Nephron progenitor cell (in vitro differentiated cells): ENCODE results near the gene DRC1.

Experiments
- DNase-seq: peaks from one replicate; pipeline ENCODE4 v3.0.0; 2021
- H3K27ac Mint-ChIP-seq: 2 replicates; pipeline ENCODE4 v1.8.0; 2021; ENCODE audit warnings: mild to moderate bottlenecking, moderate library complexity, mixed read lengths
- H3K27me3 Mint-ChIP-seq: 2 replicates; pipeline ENCODE4 v1.8.0; 2021; ENCODE audit warnings: mild to moderate bottlenecking, low read depth, mixed read lengths; ENCODE audit not compliant: poor library complexity
- H3K36me3 Mint-ChIP-seq: 2 replicates; pipeline ENCODE4 v1.8.0; 2021; ENCODE audit warnings: low read depth, mixed read lengths
- H3K4me1 Mint-ChIP-seq: 2 replicates; pipeline ENCODE4 v1.8.0; 2021; ENCODE audit warnings: mixed read lengths
- H3K4me3 Mint-ChIP-seq: 2 replicates; pipeline ENCODE4 v1.8.0; 2021; ENCODE audit warnings: mild to moderate bottlenecking, moderate library complexity, mixed read lengths
- H3K9me3 Mint-ChIP-seq: 2 replicates; pipeline ENCODE4 v1.8.0; 2021; ENCODE audit warnings: mild to moderate bottlenecking, moderate library complexity, mixed read lengths
- TF ChIP-seq, protein P1 (sequence below): fragments of 200-600 bp; sonication (generic); IDR thresholded peaks from 2 replicates; pipeline ENCODE4 v1.5.0; 2021; ENCODE audit warnings: antibody characterized with exemption

Gene DRC1

DNA sequence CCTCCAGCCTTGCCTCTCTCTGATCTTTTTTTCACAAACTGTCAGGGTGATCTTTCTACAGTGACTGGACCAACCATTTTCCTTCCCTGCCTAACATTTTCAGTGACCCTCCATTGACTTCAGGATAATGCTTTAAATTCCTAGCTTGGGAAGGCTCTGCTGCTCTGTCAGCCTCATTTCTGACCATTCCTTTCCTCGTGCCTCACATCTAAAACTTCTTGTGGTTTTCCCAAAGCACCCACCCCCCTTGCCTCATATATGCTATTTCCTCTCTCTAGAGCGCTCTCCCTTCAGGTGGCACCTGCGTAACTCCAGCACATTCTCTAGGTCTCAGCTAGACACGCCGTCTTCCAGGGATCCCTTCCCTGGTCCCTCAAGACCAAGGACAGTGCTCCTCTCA is 37.2 kb downstream of the DRC1 start:
- peak overlapping the region; percentile 0 for H3K4me3 Mint-ChIP-seq
- DNase-seq, result no peak
- H3K4me1 Mint-ChIP-seq, result peaks cover 12% of the 10 kb centered on the region

DNA sequence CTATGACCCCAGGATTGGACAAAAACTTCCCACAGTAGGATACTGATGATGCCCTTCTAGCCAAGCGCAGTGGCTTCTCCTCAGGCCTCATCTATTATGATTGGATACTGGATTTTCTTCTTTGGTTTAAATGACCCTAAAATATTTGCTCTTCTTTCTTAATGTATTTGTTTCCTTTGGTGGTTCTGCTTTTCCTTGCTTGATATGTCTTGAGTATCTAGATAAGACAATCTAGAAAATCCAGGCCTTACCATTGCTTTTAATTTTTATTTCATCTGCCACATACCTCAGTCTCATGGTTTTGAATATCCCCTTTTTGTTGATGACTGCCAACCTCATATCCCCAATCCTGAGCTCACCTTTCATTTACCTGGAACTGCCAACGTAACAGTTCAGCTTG is 40.6 kb downstream of the DRC1 start:
- H3K4me1 Mint-ChIP-seq, result peaks cover 12% of the 10 kb centered on the region
- TF ChIP-seq, protein P1, sequence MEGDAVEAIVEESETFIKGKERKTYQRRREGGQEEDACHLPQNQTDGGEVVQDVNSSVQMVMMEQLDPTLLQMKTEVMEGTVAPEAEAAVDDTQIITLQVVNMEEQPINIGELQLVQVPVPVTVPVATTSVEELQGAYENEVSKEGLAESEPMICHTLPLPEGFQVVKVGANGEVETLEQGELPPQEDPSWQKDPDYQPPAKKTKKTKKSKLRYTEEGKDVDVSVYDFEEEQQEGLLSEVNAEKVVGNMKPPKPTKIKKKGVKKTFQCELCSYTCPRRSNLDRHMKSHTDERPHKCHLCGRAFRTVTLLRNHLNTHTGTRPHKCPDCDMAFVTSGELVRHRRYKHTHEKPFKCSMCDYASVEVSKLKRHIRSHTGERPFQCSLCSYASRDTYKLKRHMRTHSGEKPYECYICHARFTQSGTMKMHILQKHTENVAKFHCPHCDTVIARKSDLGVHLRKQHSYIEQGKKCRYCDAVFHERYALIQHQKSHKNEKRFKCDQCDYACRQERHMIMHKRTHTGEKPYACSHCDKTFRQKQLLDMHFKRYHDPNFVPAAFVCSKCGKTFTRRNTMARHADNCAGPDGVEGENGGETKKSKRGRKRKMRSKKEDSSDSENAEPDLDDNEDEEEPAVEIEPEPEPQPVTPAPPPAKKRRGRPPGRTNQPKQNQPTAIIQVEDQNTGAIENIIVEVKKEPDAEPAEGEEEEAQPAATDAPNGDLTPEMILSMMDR, result no peak

More for the DNA sequence above, 37.2 kb downstream of the DRC1 start:
- Mint-ChIP-seq H3K27ac (peak overlapping the region; percentile 84), H3K36me3 (no peaks in the 10 kb centered on the region), H3K9me3 (no peaks in the 10 kb centered on the region), H3K27me3 (peaks cover 5% of the 10 kb centered on the region)
- TF ChIP-seq, protein P1, result no peak

DNA sequence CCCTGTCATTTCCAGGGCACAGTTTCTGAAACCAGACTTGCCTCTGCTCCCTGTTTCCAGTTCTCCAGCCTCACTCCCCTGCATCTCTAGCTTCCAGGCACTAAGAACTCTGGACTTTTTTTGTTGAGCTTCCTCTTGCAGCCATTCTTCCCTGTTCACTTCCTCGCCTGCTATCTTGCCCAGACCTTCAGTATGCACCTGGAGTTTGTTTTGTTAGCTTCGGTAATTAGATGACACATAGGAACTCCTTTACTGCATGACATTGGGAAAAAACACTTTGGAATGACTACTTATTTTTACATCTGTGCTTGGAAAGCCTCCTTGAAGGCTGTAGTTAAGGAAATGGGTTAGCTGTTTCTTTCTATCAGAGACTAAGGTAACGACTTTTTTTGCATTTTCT is 41.0 kb downstream of the DRC1 start:
- H3K27ac Mint-ChIP-seq, result no peak overlapping the region
- peaks cover 12% of the 10 kb centered on the region for H3K4me1 Mint-ChIP-seq
- no peak overlapping the region for H3K4me3 Mint-ChIP-seq
- TF ChIP-seq, protein P1, result no peak
- H3K27me3 Mint-ChIP-seq, result peaks cover 10% of the 10 kb centered on the region
- DNase-seq, result no peak
- H3K9me3 Mint-ChIP-seq, result no peaks in the 10 kb centered on the region
- H3K36me3 Mint-ChIP-seq, result no peaks in the 10 kb centered on the region

More for the DNA sequence above, 40.6 kb downstream of the DRC1 start:
- H3K4me3 Mint-ChIP-seq, result no peak overlapping the region
- H3K27me3 Mint-ChIP-seq, result peaks cover 10% of the 10 kb centered on the region
- H3K9me3 Mint-ChIP-seq, result no peaks in the 10 kb centered on the region
- H3K27ac Mint-ChIP-seq, result no peak overlapping the region
- H3K36me3 Mint-ChIP-seq, result no peaks in the 10 kb centered on the region
- no peak for DNase-seq

DNA sequence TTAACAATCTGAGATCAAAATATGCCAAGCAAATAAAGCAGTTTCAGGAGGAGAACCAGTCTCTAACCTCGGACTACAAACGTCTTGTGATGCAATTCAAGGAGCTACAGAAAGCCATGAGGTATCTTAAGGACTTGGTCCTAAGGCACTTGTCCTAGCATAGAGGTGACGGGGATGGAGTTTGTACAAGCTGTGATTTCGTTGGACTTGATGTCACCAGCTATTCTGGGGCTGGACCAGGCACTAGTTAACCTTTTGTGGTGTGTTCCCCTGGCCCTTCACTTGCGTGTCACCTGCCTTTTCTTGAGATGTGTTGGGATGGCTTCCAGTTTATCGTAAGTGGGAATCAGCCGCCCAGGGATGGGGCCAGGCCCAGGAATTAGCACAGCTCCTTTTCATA is 42.5 kb downstream of the DRC1 start:
- Mint-ChIP-seq H3K27ac (no peak overlapping the region), H3K27me3 (peaks cover 10% of the 10 kb centered on the region), H3K9me3 (no peaks in the 10 kb centered on the region), H3K36me3 (no peaks in the 10 kb centered on the region), H3K4me1 (peaks cover 2% of the 10 kb centered on the region), H3K4me3 (no peak overlapping the region)
- no peak for DNase-seq
- TF ChIP-seq, protein P1, result no peak

DNA sequence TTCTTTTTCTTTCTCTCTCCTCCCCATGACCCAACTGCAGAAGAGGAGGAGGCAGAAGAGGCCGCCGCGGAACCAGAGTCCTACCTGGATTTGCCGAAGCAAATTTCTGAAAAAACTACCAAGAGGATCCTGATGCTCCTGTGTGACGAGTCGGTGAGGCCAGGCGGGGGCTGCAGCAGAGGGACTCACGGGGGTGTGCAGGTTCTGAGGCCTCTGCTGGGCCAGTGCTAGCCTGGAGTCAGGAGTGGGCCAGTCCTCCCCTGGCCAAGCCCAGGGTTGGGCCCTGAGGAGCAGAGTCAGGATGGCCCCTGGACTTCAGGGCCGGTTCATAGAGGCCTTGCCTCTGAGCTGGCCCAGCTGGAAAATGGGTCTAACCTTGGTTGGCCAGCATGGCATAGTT is 46.9 kb downstream of the DRC1 start:
- H3K4me3 Mint-ChIP-seq, result no peak overlapping the region
- H3K4me1 Mint-ChIP-seq, result no peaks in the 10 kb centered on the region
- no peaks in the 10 kb centered on the region for H3K36me3 Mint-ChIP-seq
- peaks cover 12% of the 10 kb centered on the region for H3K27me3 Mint-ChIP-seq
- DNase-seq, result no peak
- H3K27ac Mint-ChIP-seq, result no peak overlapping the region
- TF ChIP-seq, protein P1, result no peak
- H3K9me3 Mint-ChIP-seq, result peaks cover 3% of the 10 kb centered on the region

DNA sequence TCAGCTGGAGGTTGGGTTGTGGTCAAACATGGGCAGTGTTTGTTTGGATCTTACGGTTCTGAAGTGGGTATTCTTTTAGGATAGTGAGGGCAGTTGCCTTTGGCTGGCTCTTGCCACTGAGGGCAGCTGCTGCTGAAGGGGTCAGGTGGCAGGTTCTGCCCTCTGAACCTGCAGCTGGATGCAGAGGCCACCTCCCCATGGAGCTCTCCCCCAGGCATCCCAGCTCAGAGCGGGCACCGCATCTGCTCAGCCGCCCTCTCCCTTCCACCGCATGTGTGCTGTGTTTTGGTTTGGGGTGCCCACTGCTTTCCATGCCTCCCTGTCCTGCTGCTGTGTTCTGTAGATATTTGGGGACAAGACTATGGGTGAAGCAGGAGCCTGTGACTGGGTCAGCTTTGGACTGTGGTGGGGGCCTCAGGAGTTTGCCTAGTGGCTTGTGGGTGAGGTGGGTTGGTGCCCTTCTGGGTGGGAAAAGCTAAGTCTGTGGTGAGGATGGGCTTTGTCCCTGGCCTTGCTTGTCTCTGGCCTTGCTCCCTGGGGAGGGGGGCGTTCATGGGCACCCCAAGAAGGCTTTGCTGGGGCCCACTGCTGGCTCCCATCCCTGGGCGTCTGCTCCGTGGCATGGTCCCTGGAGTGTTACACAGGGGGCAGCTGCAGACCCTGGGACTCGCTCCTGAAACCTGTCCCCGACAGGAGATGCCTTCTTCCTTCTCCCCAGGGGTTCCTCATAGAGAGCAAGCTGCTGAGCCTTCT is 47.7 kb downstream of the DRC1 start:
- H3K9me3 Mint-ChIP-seq, result peaks cover 3% of the 10 kb centered on the region
- no peak overlapping the region for H3K27ac Mint-ChIP-seq
- DNase-seq, result no peak

More for the DNA sequence above, 47.7 kb downstream of the DRC1 start:
- H3K4me1 Mint-ChIP-seq, result no peaks in the 10 kb centered on the region
- H3K27me3 Mint-ChIP-seq, result peaks cover 11% of the 10 kb centered on the region
- H3K36me3 Mint-ChIP-seq, result no peaks in the 10 kb centered on the region
- TF ChIP-seq, protein P1, result no peak
- no peak overlapping the region for H3K4me3 Mint-ChIP-seq
